Measurements from ENCODE around the gene RUBCNL.

RUBCNL gene

DNA sequence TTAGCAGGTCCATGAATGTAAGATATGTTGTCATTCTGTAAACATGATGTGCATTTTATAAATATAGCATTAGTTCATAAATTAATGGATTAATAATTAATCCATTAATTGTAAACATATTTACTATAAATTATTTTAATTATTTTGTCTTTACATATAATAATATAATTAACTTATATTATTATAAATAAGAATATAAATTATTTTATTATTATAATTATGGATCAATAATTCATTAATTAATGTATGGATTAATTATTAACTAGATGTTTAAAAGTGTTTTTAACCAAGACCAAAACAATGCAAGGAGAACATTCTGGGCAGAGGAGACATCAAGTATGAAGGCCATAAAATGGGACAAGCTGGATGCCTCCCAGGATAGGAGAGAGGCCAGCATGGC is 72.0 kb downstream of the RUBCNL start:
- TF ChIP-seq CTCF (IDR thresholded peaks at IDR 0.05; ENCODE audit: extremely low read depth, missing control alignments) = no peak
- no peak for DNase-seq (ENCODE audit: low spot score)

DNA sequence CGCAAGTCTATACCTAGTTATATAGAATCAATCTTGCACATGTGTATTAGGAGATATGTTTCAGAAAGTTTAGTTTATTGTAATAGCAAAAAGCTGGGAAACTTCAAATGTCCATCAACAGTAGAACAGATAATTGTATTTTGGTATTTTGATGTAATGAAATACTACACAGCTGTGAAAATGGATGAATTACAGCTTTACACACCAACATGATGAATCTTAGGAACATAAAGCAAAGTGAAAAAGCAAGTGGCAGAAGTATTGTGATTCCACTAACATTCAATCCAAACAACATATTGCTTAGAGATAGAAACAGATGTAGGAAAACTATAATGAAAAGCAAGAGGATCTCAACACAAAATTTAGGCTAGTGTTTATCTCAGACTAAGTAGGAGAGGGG is 72.5 kb downstream of the RUBCNL start:
- no peak for TF ChIP-seq CTCF (IDR thresholded peaks at IDR 0.05; ENCODE audit: extremely low read depth, missing control alignments)
- no peak for DNase-seq (ENCODE audit: low spot score)

DNA sequence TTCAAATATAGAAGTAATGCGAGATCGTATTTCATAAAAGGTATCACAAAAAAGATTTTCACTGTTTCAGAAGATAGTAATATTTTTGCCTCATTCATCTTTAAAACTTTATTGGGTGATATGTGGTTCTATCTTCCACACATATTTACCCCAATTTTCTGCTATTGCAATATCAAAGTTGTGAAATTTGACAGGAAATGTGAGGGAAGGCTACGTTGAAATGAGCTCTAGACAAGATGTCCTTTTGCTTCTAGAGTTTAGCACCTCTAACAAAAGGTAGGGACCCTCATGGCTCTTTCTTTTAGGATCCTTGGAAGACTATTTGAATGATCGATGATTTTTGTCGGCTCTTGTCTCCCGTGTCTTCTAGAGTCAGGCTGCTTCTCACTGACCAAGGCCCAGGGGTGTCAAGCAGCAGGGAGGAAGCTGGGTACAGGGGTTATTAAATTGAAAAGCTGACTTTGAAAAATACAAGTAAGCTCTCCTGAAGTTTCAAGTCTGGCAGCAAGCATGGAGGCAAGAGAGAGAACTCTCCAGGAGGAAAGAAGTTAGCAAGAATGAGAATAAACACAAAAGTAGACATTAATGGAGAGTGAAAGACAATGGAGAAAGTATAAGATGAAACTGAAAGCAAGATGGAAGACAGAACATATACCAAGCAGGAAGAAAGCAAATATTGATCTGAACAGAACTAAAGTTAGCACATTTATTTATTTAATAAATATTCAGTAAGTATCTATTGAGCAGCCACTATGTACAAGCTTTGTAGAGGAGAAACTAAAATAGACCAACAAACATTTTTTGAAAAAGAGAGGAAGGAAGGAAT is 73.4 kb downstream of the RUBCNL start:
- DNase-seq (ENCODE audit: low spot score) = no peak
- no peak for TF ChIP-seq CTCF (IDR thresholded peaks at IDR 0.05; ENCODE audit: extremely low read depth, missing control alignments)

- no peak for TF ChIP-seq CTCF (IDR thresholded peaks at IDR 0.05; ENCODE audit: extremely low read depth, missing control alignments)
- DNase-seq (ENCODE audit: low spot score) = no peak
These were observed 74.0 kb downstream of the RUBCNL start for GRCh38 chr13:46313024-46313423.

GRCh38 chr13:46311217-46311616 is 75.8 kb downstream of the RUBCNL start:
- no peak for DNase-seq (ENCODE audit: low spot score)
- TF ChIP-seq CTCF (IDR thresholded peaks at IDR 0.05; ENCODE audit: extremely low read depth, missing control alignments) = no peak

DNA sequence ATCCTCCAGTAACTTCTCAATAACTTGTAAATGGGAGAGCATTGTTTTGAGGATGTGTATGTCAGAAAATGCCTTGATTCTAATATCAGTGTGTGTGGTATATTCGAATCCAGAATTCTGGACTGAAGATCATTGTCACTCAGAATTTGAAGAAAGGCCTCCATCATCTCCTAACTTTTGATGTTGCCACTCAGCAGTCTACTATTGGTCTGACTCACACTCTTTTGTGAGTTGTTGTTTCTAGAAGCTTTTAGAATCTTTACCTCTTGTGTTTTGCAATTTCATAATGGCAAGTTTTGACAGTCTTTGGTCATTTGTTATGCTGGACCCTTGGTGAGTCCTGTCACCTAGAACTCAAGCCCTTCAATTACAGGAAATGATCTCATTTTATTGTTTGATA is 77.0 kb downstream of the RUBCNL start:
- no peak for DNase-seq (ENCODE audit: low spot score)
- TF ChIP-seq CTCF (IDR thresholded peaks at IDR 0.05; ENCODE audit: extremely low read depth, missing control alignments) = no peak

DNA sequence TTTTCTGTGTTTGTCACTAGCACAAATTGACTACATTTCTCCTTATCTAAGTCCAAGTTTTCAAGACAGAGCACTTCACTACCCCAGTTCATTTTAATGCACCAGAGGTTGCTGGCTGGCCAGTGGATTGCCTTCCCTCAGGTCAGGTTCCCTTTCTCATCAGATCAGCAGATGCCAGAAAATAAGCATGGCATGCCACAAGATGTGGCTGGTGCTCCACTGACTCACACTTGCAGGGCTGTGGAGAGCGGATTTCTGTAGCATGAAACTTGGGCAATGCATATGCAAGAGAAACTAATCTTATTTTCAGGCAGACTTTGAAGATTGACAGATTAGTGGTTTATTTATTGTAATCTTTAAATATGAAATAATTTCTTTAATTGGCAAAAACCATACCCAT is 79.5 kb downstream of the RUBCNL start:
- DNase-seq (ENCODE audit: low spot score) = no peak
- no peak for TF ChIP-seq CTCF (IDR thresholded peaks at IDR 0.05; ENCODE audit: extremely low read depth, missing control alignments)

Measured in GM20000 (cell line).